GM12873 (cell line): ENCODE results near the gene ITGAL.
A peak's percentile ranks its signal among the peaks of the same experiment; 100 is the strongest.

ENCODE experiments used
- CTCF ChIP-seq: IDR thresholded peaks from 2 replicates; pipeline ENCODE4 v1.5.1; 2012; ENCODE audit warnings: low read depth, mild to moderate bottlenecking, moderate library complexity, low read length, control low read depth; ENCODE audit not compliant: insufficient read depth; ENCODE audit errors: missing control alignments

Gene ITGAL

GRCh38 chr16:30556125-30556473, 83.6 kb downstream of the ITGAL start:
- TF ChIP-seq CTCF, result no peak

- no peak for TF ChIP-seq CTCF
Observed at GRCh38 chr16:30557707-30557956, 85.1 kb downstream of the ITGAL start.

GRCh38 chr16:30557957-30558788, 85.6 kb downstream of the ITGAL start, which contains the start of gene ZNF764:
TSS of gene ZNF764 (minus strand) at chr16:30558374. CDS start at chr16:30558182, 192 bp downstream.
- TF ChIP-seq CTCF, result peak; percentile 28

GRCh38 chr16:30558789-30559377, 86.3 kb downstream of the ITGAL start:
- no peak for TF ChIP-seq CTCF

- TF ChIP-seq CTCF, result no peak
Observed at GRCh38 chr16:30559690-30560089, 87.1 kb downstream of the ITGAL start.

- TF ChIP-seq CTCF, result no peak
Observed at GRCh38 chr16:30561089-30561816, 88.7 kb downstream of the ITGAL start.

- no peak for TF ChIP-seq CTCF
Observed at GRCh38 chr16:30562021-30562420, 89.5 kb downstream of the ITGAL start.
